ENCODE data around the gene OR6J1.
"Not testable (repeated sequence)": the region's sequence is repeated elsewhere in the genome, so short reads cannot be mapped to it uniquely, and the experiment has no call there.

The OR6J1 gene

DNA sequence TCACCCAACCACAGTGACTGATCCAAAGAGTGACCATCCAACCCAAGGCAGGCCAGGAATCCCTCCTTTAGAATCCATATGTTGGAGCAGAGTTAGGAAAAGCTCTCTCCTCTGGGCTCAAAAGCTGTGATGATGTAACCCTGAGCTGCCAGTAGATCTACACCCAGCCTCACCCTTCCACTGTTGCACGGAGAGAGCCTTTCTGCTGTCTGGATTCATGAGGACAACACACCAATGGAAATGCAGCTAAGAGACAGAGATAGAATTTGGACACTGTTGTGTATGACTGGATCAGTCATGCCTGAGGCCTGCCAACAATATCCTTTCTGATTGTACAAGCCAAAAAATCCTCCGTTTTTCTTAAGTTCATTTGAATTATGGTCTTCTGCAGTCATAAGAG lies 4.4 kb upstream of the OR6J1 start:
- Histone ChIP-seq H3K79me2 (no peaks in the 10 kb centered on the region), H2AFZ (no peak overlapping the region), H3K27me3 (ENCODE audit: control insufficient read depth, insufficient read depth, low read length) (no peaks in the 10 kb centered on the region), H3K4me1 (no peaks in the 10 kb centered on the region), H3K9ac (no peak overlapping the region), H3K9me3 (ENCODE audit: control insufficient read depth, low read length) (no peaks in the 10 kb centered on the region), H3K4me3 (ENCODE audit: low read depth, low read length) (no peak overlapping the region), H3K4me2 (ENCODE audit: low read length) (no peak overlapping the region), H3K36me3 (ENCODE audit: control insufficient read depth, insufficient read depth, low read length) (no peaks in the 10 kb centered on the region), H3K27ac (no peak overlapping the region)
- TF ChIP-seq, protein P1, sequence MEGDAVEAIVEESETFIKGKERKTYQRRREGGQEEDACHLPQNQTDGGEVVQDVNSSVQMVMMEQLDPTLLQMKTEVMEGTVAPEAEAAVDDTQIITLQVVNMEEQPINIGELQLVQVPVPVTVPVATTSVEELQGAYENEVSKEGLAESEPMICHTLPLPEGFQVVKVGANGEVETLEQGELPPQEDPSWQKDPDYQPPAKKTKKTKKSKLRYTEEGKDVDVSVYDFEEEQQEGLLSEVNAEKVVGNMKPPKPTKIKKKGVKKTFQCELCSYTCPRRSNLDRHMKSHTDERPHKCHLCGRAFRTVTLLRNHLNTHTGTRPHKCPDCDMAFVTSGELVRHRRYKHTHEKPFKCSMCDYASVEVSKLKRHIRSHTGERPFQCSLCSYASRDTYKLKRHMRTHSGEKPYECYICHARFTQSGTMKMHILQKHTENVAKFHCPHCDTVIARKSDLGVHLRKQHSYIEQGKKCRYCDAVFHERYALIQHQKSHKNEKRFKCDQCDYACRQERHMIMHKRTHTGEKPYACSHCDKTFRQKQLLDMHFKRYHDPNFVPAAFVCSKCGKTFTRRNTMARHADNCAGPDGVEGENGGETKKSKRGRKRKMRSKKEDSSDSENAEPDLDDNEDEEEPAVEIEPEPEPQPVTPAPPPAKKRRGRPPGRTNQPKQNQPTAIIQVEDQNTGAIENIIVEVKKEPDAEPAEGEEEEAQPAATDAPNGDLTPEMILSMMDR (IDR thresholded peaks at IDR 0.05), result no peak

DNA sequence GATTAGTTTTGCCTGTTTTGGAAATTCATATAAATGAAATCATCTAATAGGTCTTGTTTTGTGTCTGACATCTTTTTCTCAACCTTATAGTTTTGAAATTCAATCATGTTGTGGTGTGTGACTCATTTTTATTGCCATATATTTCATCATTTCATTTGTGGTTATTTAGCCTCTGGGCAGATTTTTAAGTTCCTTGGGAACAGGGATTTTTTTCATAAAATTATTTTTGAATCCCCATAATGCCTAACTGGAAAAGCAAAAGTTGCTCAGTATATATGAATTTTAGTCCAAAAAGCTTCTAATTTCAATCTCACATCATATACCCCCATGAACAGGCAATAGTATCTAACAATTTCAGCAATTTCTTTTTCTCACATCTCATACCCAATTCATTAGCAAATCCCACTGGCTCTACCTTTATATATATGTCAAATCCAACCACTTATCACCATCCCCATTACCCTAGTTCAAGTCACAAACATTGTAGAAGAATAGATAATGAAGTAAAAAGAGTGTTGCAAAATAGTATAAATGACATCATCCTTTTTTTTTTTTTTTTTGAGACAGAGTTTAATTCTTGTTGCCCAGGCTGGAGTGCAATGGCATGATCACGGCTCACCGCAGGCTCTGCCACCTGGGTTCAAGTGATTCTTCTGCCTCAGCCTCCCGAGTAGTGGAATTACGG lies 2.6 kb upstream of the OR6J1 start:
- Histone ChIP-seq H3K9ac (no peak overlapping the region), H3K4me3 (ENCODE audit: low read depth, low read length) (no peak overlapping the region), H3K9me3 (ENCODE audit: control insufficient read depth, low read length) (no peaks in the 10 kb centered on the region), H3K4me1 (no peaks in the 10 kb centered on the region), H3K79me2 (no peaks in the 10 kb centered on the region), H3K27me3 (ENCODE audit: control insufficient read depth, insufficient read depth, low read length) (no peaks in the 10 kb centered on the region), H3K27ac (no peak overlapping the region), H3K4me2 (ENCODE audit: low read length) (no peak overlapping the region), H3K36me3 (ENCODE audit: control insufficient read depth, insufficient read depth, low read length) (no peaks in the 10 kb centered on the region), H2AFZ (no peak overlapping the region)
- TF ChIP-seq, protein P1 (IDR thresholded peaks at IDR 0.05), result no peak

DNA sequence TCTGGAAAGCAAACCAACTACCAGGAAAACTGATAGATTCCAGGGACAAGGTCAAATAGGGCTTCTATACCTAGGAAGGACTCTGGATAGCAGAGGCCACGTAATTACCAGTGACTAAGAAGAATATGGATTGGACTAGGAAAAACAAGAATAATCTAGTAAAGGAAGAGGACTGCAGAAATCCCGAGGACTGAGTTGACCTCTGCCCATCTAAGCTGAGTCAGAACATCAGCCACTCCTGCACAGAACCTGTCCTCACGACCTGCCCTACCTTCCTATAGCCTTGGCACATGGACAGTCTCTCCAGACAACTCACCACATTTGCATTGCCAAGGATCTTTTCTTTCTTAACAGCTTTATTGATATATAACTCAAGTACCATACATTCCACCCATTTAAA lies 2.3 kb downstream of the OR6J1 start:
- no peaks in the 10 kb centered on the region for H3K27me3 ChIP-seq (ENCODE audit: control insufficient read depth, insufficient read depth, low read length)
- no peak overlapping the region for H2AFZ ChIP-seq
- H3K4me2 ChIP-seq (ENCODE audit: low read length), result no peak overlapping the region
- no peaks in the 10 kb centered on the region for H3K79me2 ChIP-seq
- no peaks in the 10 kb centered on the region for H3K36me3 ChIP-seq (ENCODE audit: control insufficient read depth, insufficient read depth, low read length)
- TF ChIP-seq, protein P1 (IDR thresholded peaks at IDR 0.05), result no peak
- no peak overlapping the region for H3K27ac ChIP-seq
- no peaks in the 10 kb centered on the region for H3K4me1 ChIP-seq
- H3K4me3 ChIP-seq (ENCODE audit: low read depth, low read length), result no peak overlapping the region
- H3K9ac ChIP-seq, result no peak overlapping the region
- H3K9me3 ChIP-seq (ENCODE audit: control insufficient read depth, low read length), result no peaks in the 10 kb centered on the region

DNA sequence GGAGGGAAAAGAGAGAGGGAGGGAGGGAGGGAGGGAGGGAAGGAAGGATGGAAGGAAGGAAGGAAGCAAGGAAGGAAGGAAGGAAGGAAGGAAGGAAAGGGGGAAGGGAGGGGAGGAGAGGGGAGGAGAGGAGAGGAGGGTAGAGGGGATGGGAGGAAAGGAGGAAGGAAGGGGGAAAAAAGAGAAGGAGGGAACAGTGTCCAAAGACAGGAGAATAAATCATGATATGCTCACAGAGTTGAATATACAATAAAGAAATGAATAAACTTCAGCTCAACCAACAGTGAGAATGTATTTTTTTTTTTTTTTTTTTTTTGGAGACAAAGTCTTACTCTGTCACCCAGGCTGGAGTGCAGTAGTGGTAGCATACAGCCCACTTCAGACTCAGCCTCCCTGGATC lies 4.0 kb downstream of the OR6J1 start:
- Histone ChIP-seq H3K4me1 (no peaks in the 10 kb centered on the region), H2AFZ (no peak overlapping the region), H3K36me3 (ENCODE audit: control insufficient read depth, insufficient read depth, low read length) (no peaks in the 10 kb centered on the region), H3K27ac (no peak overlapping the region), H3K9me3 (ENCODE audit: control insufficient read depth, low read length) (no peaks in the 10 kb centered on the region), H3K4me3 (ENCODE audit: low read depth, low read length) (no peak overlapping the region), H3K9ac (no peak overlapping the region), H3K79me2 (no peaks in the 10 kb centered on the region), H3K4me2 (ENCODE audit: low read length) (no peak overlapping the region), H3K27me3 (ENCODE audit: control insufficient read depth, insufficient read depth, low read length) (no peaks in the 10 kb centered on the region)
- TF ChIP-seq, protein P1 (IDR thresholded peaks at IDR 0.05), result no peak

DNA sequence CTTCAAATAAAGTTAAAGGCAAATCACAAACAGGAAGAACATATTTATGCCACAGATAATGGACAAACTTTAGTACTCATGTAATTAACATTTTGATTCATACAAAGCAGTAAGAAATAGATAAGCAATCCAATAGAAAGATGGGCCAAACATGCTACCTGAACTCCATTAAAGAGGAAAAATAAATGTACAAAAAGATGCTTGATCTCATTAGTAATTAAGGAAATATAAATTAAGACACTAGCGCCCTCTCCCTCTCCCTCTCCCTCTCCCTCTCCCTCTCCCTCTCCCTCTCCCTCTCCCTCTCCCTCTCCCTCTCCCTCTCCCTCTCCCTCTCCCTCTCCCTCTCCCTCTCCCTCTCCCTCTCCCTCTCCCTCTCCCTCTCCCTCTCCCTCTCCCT lies 8.2 kb downstream of the OR6J1 start:
- not testable (repeated sequence) for H3K9ac ChIP-seq; H3K4me1 ChIP-seq; H3K27ac ChIP-seq; H3K4me3 ChIP-seq (ENCODE audit: low read depth, low read length); H3K27me3 ChIP-seq (ENCODE audit: control insufficient read depth, insufficient read depth, low read length); H3K36me3 ChIP-seq (ENCODE audit: control insufficient read depth, insufficient read depth, low read length); H3K4me2 ChIP-seq (ENCODE audit: low read length); H3K79me2 ChIP-seq; H3K9me3 ChIP-seq (ENCODE audit: control insufficient read depth, low read length); H2AFZ ChIP-seq

All from parathyroid adenoma (tissue), 2 donors.